RWPE1 (cell line): ENCODE results near the gene NPRL2.

Source experiments
- CTCF ChIA-PET: fragments of 350-600 bp; sonication (Branson Sonifier 250); formaldehyde crosslinking; extraction: SDS; loops from one replicate; lab custom pipeline; 2021; lab: Yijun Ruan, JAX
- POLR2A ChIA-PET: fragments of 400-600 bp; formaldehyde crosslinking; extraction: SDS; loops from one replicate; lab custom pipeline; 2020; ENCODE audit warnings: antibody characterized with exemption; ENCODE audit not compliant: low non-redundant PET; lab: Yijun Ruan, JAX
- DNase-seq: peaks from one replicate; pipeline ENCODE4 v3.0.0; 2012; ENCODE audit warnings: low spot score
- H3K27ac ChIP-seq: fragments of 450-650 bp; 2 replicates; pipeline ENCODE4 v1.5.1; 2017
- CTCF ChIP-seq: fragments of 450-650 bp; conservative IDR thresholded peaks from 2 replicates; pipeline ENCODE4 v1.5.1; 2017; ENCODE audit warnings: low read depth, mild to moderate bottlenecking

Gene NPRL2

GRCh38 chr3:50339485-50340146 is 11.0 kb downstream of the NPRL2 start:
- ChIA-PET CTCF (no interaction called here), POLR2A (no interaction called here)
- DNase-seq: no peak
- H3K27ac ChIP-seq: peak overlapping the region; percentile 98
- no peak for TF ChIP-seq CTCF

DNA sequence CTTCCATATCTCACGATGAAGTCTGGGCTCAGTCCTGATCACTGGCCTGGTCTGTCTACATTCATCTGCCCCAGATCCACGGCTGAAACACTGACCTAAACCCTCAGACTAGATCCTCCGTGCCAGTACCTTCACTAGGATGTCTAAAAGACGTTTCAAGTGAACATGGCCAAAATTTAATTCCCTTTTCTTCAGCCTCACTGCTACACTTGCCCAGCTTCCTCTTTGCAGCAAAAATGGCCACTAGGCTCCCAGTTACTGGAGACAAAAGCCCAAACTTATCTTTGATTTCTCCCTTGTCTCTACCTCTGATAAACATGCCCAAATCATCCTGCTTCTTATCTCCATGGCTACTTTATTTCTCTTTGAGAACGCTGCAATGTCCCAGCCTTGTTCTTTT is 11.6 kb downstream of the NPRL2 start:
- no peak for DNase-seq
- POLR2A ChIA-PET: no interaction called here
- peak overlapping the region; percentile 98 for H3K27ac ChIP-seq
- TF ChIP-seq CTCF: no peak
- CTCF ChIA-PET: no interaction called here

DNA sequence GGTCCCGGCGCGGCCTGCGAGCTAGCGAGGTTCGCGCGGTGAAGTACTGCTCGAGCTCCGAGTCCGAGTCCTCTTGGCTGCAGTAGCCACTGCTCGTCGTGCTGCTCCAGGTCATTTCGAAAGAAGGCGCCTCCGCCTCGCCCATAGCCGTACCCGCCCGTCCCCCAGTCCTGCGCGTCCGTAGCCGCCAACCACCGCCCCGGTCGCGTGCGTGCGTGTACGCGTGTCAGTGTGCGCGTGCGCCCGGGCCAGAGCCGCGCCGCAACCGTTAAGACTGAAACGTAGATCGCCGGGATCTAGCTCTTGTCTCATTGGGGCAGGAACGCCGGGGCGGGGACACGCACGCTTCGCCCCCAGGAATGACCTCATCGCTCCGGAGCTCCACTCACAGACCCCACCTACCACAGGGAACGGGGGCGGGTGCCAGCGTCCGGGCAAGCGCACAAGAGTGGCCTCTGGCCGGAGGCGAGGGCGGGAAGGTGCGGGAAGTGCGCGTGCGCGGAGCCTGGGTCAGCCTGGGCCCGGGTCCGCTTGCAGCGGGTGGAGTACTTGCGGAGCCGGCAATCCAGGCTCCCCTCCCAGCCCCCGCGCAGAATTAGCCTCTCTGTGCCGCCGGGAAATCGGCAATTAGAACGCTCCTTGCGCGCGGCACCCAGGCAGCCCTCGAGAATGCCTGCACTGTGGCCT is 13.3 kb downstream of the NPRL2 start:
- peak; percentile 98 for DNase-seq
- CTCF ChIA-PET: no interaction called here
- POLR2A ChIA-PET: no interaction called here

GRCh38 chr3:50336452-50337174 is 14.0 kb downstream of the NPRL2 start:
- DNase-seq: no peak
- TF ChIP-seq CTCF: no peak
- peak overlapping the region; percentile 98 for H3K27ac ChIP-seq
- POLR2A ChIA-PET: no interaction called here
- CTCF ChIA-PET: interaction anchor here (0.6 to 0.7 kb wide), 2 partner anchors 81 to 1291 kb away, joined by 4 read pairs; no protein-coding TSS in a partner anchor

More for the DNA sequence above, 13.3 kb downstream of the NPRL2 start:
- H3K27ac ChIP-seq: peak overlapping the region; percentile 98
- no peak for TF ChIP-seq CTCF

- peak overlapping the region; percentile 98 for H3K27ac ChIP-seq
- DNase-seq: no peak
- TF ChIP-seq CTCF: no peak
- CTCF ChIA-PET: no interaction called here
- POLR2A ChIA-PET: no interaction called here
These were observed 16.1 kb downstream of the NPRL2 start for GRCh38 chr3:50334339-50335075.
